Vagina (tissue), 2 donors: ENCODE measurements around the gene KLHL29.

ENCODE experiments used
- CTCF ChIP-seq, 3 experiments: fragments of 450-650 bp in 2 of 3; fragments of 200-600 bp in 1 of 3; sonication (generic) in 1 of 3; IDR thresholded peaks; one replicate each; pipeline ENCODE4 v1.5.1; 2017 to 2019; ENCODE audit warnings: antibody characterized with exemption in 3 of 3, mild to moderate bottlenecking in 2 of 3, moderate library complexity in 2 of 3
- POLR2A ChIP-seq, 2 donors: fragments of 450-650 bp; IDR thresholded peaks; one replicate each; pipeline ENCODE4 v1.6.1; 2017; ENCODE audit warnings: antibody characterized with exemption in 2 of 2, mild to moderate bottlenecking in 2 of 2, moderate library complexity in 2 of 2

GRCh38 chr2:23503682-23504081 is 118.7 kb downstream of the KLHL29 start:
- TF ChIP-seq CTCF (IDR thresholded peaks at IDR 0.05) (no peak), POLR2A (IDR thresholded peaks at IDR 0.05) (no peak)
